K562 (cell line): Measurements from ENCODE around the gene PPT2. TPM values are rescaled to one million over a fixed set of nuclear protein-coding genes. Genes with fewer than 3 reads are reported as not detected.

Experiments used
- BHLHE40 ChIP-seq: IDR thresholded peaks from 2 replicates; pipeline ENCODE4 v1.6.1; 2011; ENCODE audit warnings: low read length, improper control_type of control experiment
- BMI1 ChIP-seq: fragments of 150-350 bp; IDR thresholded peaks from 2 replicates; pipeline ENCODE4 v1.6.1; 2014; ENCODE audit warnings: low read length
- CGGBP1 ChIP-seq: fragments of 250-450 bp; sonication (Bioruptor Pico); IDR thresholded peaks from 2 replicates; pipeline ENCODE4 v1.9.0; 2021; ENCODE audit warnings: mild to moderate bottlenecking
- CHD4 ChIP-seq: fragments of 200-600 bp; sonication (generic); IDR thresholded peaks from 3 replicates; pipeline ENCODE4 v1.6.1; 2012; ENCODE audit warnings: low read depth, mild to moderate bottlenecking, mixed read lengths, low read length, inconsistent platforms; ENCODE audit not compliant: insufficient read depth, insufficient replicate concordance, poor library complexity, severe bottlenecking
- DIDO1 ChIP-seq: fragments of 450-650 bp; IDR thresholded peaks from 2 replicates; pipeline ENCODE4 v1.6.1; 2016; ENCODE audit warnings: low read depth, missing biosample characterization, missing genetic modification characterization
- KLF6 ChIP-seq: fragments of 250-450 bp; sonication (Bioruptor Pico); IDR thresholded peaks from 2 replicates; pipeline ENCODE4 v1.4.0; 2020; ENCODE audit warnings: mild to moderate bottlenecking, moderate library complexity, borderline replicate concordance
- NELFE ChIP-seq: IDR thresholded peaks from 2 replicates; pipeline ENCODE4 v1.6.1; 2011; ENCODE audit warnings: mild to moderate bottlenecking; ENCODE audit not compliant: insufficient read depth, insufficient read length
- PBX2 ChIP-seq, 2 experiments: IDR thresholded peaks in 1 of 2; conservative IDR thresholded peaks in 1 of 2; 2 replicates each; pipeline ENCODE4 v1.6.1; 2016; ENCODE audit warnings: low read depth in 2 of 2, mild to moderate bottlenecking in 1 of 2, missing compliant biosample characterization in 1 of 2, missing genetic modification characterization in 1 of 2, moderate library complexity in 1 of 2
- PRDM10 ChIP-seq: fragments of 450-650 bp; IDR thresholded peaks from 2 replicates; pipeline ENCODE4 v1.6.1; 2018; ENCODE audit not compliant: partially characterized antibody
- SP2 ChIP-seq: IDR thresholded peaks from 2 replicates; pipeline ENCODE4 v1.6.1; 2011; ENCODE audit warnings: mild to moderate bottlenecking, low read depth, low read length, moderate library complexity; ENCODE audit not compliant: poor library complexity, severe bottlenecking; ENCODE audit errors: extremely low read depth
- TAL1 ChIP-seq: fragments of 450-650 bp; IDR thresholded peaks from 2 replicates; pipeline ENCODE4 v1.6.1; 2016; ENCODE audit warnings: mild to moderate bottlenecking
- TBL1XR1 ChIP-seq, 2 experiments: IDR thresholded peaks; 2 replicates each; pipeline ENCODE4 v1.6.1; 2012; ENCODE audit warnings: improper control_type of control experiment in 2 of 2, low read length in 2 of 2, mild to moderate bottlenecking in 1 of 2
- UBTF ChIP-seq, 2 experiments: IDR thresholded peaks; 2 replicates each; pipeline ENCODE4 v1.6.1; 2012; ENCODE audit warnings: improper control_type of control experiment in 2 of 2, low read depth in 2 of 2, low read length in 2 of 2, borderline replicate concordance in 1 of 2
- ZNF586 ChIP-seq: fragments of 450-650 bp; formaldehyde crosslinking; conservative IDR thresholded peaks from 2 replicates; pipeline ENCODE4 v1.4.0; 2020; ENCODE audit warnings: mild to moderate bottlenecking, moderate library complexity
- polyA plus RNA-seq, 8 experiments: library from polyadenylated mRNA; depleted of rRNA in 4 of 8; stranded (reverse) in 5 of 8; unstranded in 3 of 8; fragments of >200 nt; fragmentation: Nextera tagmentation in 2 of 8; fragmentation: Illumina TruSeq in 1 of 8; extraction: Ambion mirVana in 2 of 8; extraction: Trizol in 1 of 8; gene quantifications; 2 replicates each; pipeline versions ENCODE4 v1.2.1 to v1.2.3, GENCODE V29; 2011 to 2014; ENCODE audit warnings: inconsistent platforms in 1 of 8, missing spikeins in 1 of 8
- total RNA-seq, 7 experiments: library from RNA; depleted of rRNA in 6 of 7; stranded (reverse); fragments of >200 nt in 6 of 7; fragmentation: Illumina TruSeq in 2 of 7; extraction: Trizol in 2 of 7; gene quantifications; 2 replicates each; pipeline versions ENCODE4 v1.2.1 to v1.2.3, GENCODE V29; 2011 to 2021; ENCODE audit warnings: low replicate concordance in 1 of 7
- TF ChIP-seq, protein P1 (sequence below): sonication (generic); formaldehyde crosslinking; IDR thresholded peaks from 2 replicates; pipeline ENCODE4 v1.8.0; 2022; ENCODE audit warnings: missing genetic modification reagents, mild to moderate bottlenecking, borderline replicate concordance

Gene PPT2
- total and polyA plus RNA-seq, 9 of the 15 experiments (the other 6 are each of a cell fraction or from before 2014, with no cell fraction given) = 27.4 to 98.8 (median 69.9) TPM

DNA sequence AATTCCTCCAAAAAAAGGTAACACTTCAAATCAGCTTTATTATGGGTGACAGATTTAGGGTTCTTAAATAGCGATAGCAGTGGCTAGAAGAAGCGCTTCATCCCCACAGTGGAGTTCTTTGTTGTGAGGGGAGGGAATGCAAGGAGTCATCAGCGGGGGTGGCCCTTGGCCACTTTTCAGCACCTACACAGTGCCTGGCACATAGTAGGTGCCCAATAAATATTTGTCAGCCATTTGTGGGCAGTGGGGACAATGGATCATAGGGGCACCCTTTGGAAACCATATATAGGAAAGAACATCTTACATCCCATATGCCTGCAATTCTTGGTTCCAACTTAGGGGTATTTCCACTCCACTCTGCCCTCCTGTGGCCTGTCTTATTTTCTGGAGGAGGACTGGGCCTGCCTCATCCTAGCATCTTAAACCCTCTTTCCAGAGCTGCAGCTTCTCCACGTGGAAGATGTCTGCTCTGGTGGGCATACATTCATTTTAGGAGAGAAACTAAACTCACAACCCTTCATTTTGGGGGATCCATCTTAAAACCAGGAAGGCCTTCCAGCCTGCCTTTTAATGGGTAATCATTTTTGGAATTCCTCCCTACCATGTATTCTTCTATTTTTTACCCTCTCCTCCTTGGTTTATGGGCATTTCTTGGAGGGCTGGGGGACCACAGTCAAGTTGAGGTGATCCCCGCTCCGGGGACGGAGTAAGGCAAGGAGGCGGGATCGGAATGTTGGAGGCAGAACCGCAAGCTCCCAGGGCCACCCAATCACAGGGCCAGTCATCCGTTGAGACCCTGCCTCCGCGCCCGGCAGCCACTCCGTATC lies 41.1 kb downstream of the PPT2 start (continued):
- TF ChIP-seq PRDM10 (peak; percentile 40), BMI1 (no peak), DIDO1 (tag) (no peak), ZNF586 (CRISPR knock-in tag) (no peak), PBX2 (CRISPR knock-in tag; IDR thresholded peaks at IDR 0.05; ENCODE audit: low read depth) (no peak), PBX2 (tag; conservative IDR thresholded peaks at IDR 0.05; ENCODE audit: low read depth) (no peak), CHD4 (no peak), TAL1 (no peak), CGGBP1 (CRISPR knock-in tag) (peak; percentile 86; the same call in 1 of the 2 replicates), UBTF (IDR thresholded peaks at IDR 0.05; ENCODE audit: borderline replicate concordance in 1 of 2, low read depth in 2 of 2, low read length in 2 of 2) (no peak), SP2 (peak; percentile 39), NELFE (no peak), KLF6 (CRISPR knock-in tag) (no peak), BHLHE40 (no peak), TBL1XR1 (IDR thresholded peaks at IDR 0.05; ENCODE audit: low read length in 2 of 2) (peak in 1 of 2 experiments; percentile 27; a peak in 1 of 4 replicates)
- TF ChIP-seq, protein P1, sequence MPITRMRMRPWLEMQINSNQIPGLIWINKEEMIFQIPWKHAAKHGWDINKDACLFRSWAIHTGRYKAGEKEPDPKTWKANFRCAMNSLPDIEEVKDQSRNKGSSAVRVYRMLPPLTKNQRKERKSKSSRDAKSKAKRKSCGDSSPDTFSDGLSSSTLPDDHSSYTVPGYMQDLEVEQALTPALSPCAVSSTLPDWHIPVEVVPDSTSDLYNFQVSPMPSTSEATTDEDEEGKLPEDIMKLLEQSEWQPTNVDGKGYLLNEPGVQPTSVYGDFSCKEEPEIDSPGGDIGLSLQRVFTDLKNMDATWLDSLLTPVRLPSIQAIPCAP (CRISPR knock-in tag) = no peak
